Erythroblast (primary cell): ENCODE measurements around the gene COPZ1.

ENCODE experiments used
- GATA1 ChIP-seq: IDR thresholded peaks from 2 replicates; pipeline ENCODE4 v1.6.1; 2011; ENCODE audit warnings: low read depth, mild to moderate bottlenecking, control low read depth, low read length, moderate library complexity
- POLR2A ChIP-seq: IDR thresholded peaks from 2 replicates; pipeline ENCODE4 v1.6.1; 2011; ENCODE audit warnings: mild to moderate bottlenecking, low read length

DNA sequence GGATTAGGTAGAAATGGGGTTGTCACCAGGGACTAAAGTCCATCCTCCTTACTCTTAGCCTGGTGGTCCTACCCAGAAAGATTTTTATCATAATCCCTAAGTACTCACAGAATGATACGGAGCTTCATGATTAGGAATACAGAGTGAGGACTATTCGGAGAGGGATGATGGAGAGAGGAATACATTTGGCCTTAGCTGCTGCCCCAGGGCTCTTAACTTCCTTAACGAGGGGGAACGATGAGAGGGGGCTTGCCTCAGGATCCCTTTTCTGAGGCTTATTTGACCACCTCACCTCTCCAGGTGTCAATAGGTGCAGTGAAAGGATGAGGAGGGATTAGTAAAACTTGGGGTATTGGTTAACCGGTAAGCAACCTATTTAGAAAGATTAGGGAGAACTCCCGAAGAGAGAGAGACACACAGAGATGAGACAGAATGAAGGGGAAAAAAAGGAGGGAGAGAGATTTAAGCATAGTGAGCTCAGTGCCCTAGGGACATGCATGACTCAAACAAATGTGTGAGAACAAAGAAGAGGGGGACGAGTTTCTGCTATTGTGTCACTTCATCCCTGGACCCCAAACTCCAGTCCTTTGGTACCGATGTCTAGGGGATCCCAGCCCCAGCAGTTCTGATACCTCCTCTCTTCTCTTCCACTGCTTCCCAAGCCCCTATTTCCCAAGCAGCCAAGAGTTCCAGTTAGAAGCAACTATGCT lies 25.3 kb upstream of the COPZ1 start:
- no peak for TF ChIP-seq POLR2A
- TF ChIP-seq GATA1: no peak
